ENCODE data around the gene TSKU. TPM values are rescaled to one million over a fixed set of nuclear protein-coding genes. Genes with fewer than 3 reads are reported as not detected.

Gene TSKU
- total and polyA plus RNA-seq, 2 experiments from 2014 or later, result 11.7 to 31.1 TPM

GRCh38 chr11:76801736-76802135 is 18.6 kb downstream of the TSKU start:
- H3K27ac Mint-ChIP-seq, result no peak overlapping the region
- no peak overlapping the region for H2AFZ ChIP-seq
- no peaks in the 10 kb centered on the region for H3F3A ChIP-seq (replicated peaks; ENCODE audit: low read depth)
- peaks cover 3% of the 10 kb centered on the region; the same call in 2 of the 3 replicates for H3K36me3 Mint-ChIP-seq (ENCODE audit: low read depth)
- peaks cover 36% of the 10 kb centered on the region for H3K4me1 Mint-ChIP-seq
- H3K79me2 ChIP-seq (replicated peaks; ENCODE audit: insufficient read depth), result no peaks in the 10 kb centered on the region
- H3K4me1 ChIP-seq (ENCODE audit: insufficient read depth), result peaks cover 23% of the 10 kb centered on the region
- H3K36me3 ChIP-seq (ENCODE audit: insufficient read depth), result no peaks in the 10 kb centered on the region
- H3K4me3 Mint-ChIP-seq, result no peak overlapping the region
- no peak for DNase-seq (ENCODE audit: low spot score)
- no peak overlapping the region for H3K4me3 ChIP-seq
- H3K27me3 ChIP-seq (ENCODE audit: insufficient read depth), result no peaks in the 10 kb centered on the region
- H3K4me2 ChIP-seq, result no peak overlapping the region
- ATAC-seq, result no peak
- H3K27ac ChIP-seq (ENCODE audit: low read depth), result no peak overlapping the region
- H4K20me1 ChIP-seq (replicated peaks; ENCODE audit: insufficient read depth), result no peaks in the 10 kb centered on the region
- peaks cover 10% of the 10 kb centered on the region for H3K27me3 Mint-ChIP-seq (ENCODE audit: insufficient read depth, low read depth, poor library complexity)
- no peak for TF ChIP-seq REST (IDR thresholded peaks at IDR 0.05; ENCODE audit: unreplicated experiment)
- H3K9me3 Mint-ChIP-seq, result no peaks in the 10 kb centered on the region
- H3K9me2 ChIP-seq (ENCODE audit: insufficient read depth), result no peaks in the 10 kb centered on the region

- H3K4me1 ChIP-seq (ENCODE audit: insufficient read depth), result peaks cover 23% of the 10 kb centered on the region
- TF ChIP-seq NANOG (IDR thresholded peaks at IDR 0.05; ENCODE audit: borderline replicate concordance) (no peak), ZNF331 (CRISPR knock-in tag; IDR thresholded peaks at IDR 0.05; ENCODE audit: low read depth) (no peak), EZH2phosphoT487 (IDR thresholded peaks at IDR 0.05; ENCODE audit: unreplicated experiment) (no peak), EZH2 (IDR thresholded peaks at IDR 0.05; ENCODE audit: low read depth, unreplicated experiment) (no peak), POLR2AphosphoS5 (IDR thresholded peaks at IDR 0.05; ENCODE audit: low read depth) (no peak), STAT1 (IDR thresholded peaks at IDR 0.05; ENCODE audit: unreplicated experiment) (no peak)
- H2AFZ ChIP-seq, result no peak overlapping the region
- Mint-ChIP-seq H3K4me3 (no peak overlapping the region), H3K4me1 (peaks cover 40% of the 10 kb centered on the region), H3K27ac (no peak overlapping the region), H3K36me3 (ENCODE audit: low read depth) (peaks cover 3% of the 10 kb centered on the region; the same call in 2 of the 3 replicates), H3K27me3 (ENCODE audit: insufficient read depth, low read depth, poor library complexity) (peaks cover 9% of the 10 kb centered on the region), H3K9me3 (no peaks in the 10 kb centered on the region)
- ATAC-seq, result no peak
- no peaks in the 10 kb centered on the region for H3K36me3 ChIP-seq (ENCODE audit: insufficient read depth)
- no peak for DNase-seq (ENCODE audit: low spot score)
- no peaks in the 10 kb centered on the region for H3K9me2 ChIP-seq (ENCODE audit: insufficient read depth)
- H4K20me1 ChIP-seq (replicated peaks; ENCODE audit: insufficient read depth), result no peaks in the 10 kb centered on the region
- H3K27me3 ChIP-seq (ENCODE audit: insufficient read depth), result no peaks in the 10 kb centered on the region
- no peak overlapping the region for H3K27ac ChIP-seq (ENCODE audit: low read depth)
- H3K79me2 ChIP-seq (replicated peaks; ENCODE audit: insufficient read depth), result no peaks in the 10 kb centered on the region
- H3K4me3 ChIP-seq, result no peak overlapping the region
- H3K4me2 ChIP-seq, result no peak overlapping the region
- H3F3A ChIP-seq (replicated peaks; ENCODE audit: low read depth), result no peaks in the 10 kb centered on the region
Observed at GRCh38 chr11:76802151-76802550, 19.0 kb downstream of the TSKU start.

- Mint-ChIP-seq H3K27me3 (ENCODE audit: insufficient read depth, low read depth, poor library complexity) (peaks cover 11% of the 10 kb centered on the region), H3K36me3 (ENCODE audit: low read depth) (peaks cover 2% of the 10 kb centered on the region; the same call in 2 of the 3 replicates), H3K4me1 (peaks cover 42% of the 10 kb centered on the region), H3K9me3 (no peaks in the 10 kb centered on the region), H3K27ac (no peak overlapping the region), H3K4me3 (no peak overlapping the region)
- no peaks in the 10 kb centered on the region for H3K9me2 ChIP-seq (ENCODE audit: insufficient read depth)
- TF ChIP-seq JUNB (IDR thresholded peaks at IDR 0.05; ENCODE audit: unreplicated experiment) (no peak), NANOG (IDR thresholded peaks at IDR 0.05; ENCODE audit: borderline replicate concordance) (no peak)
- no peak for DNase-seq (ENCODE audit: low spot score)
- H3K27ac ChIP-seq (ENCODE audit: low read depth), result no peak overlapping the region
- H3K79me2 ChIP-seq (replicated peaks; ENCODE audit: insufficient read depth), result no peaks in the 10 kb centered on the region
- no peak for ATAC-seq
- H3K27me3 ChIP-seq (ENCODE audit: insufficient read depth), result no peaks in the 10 kb centered on the region
- peaks cover 23% of the 10 kb centered on the region for H3K4me1 ChIP-seq (ENCODE audit: insufficient read depth)
- no peak overlapping the region for H2AFZ ChIP-seq
- no peak overlapping the region for H3K4me2 ChIP-seq
- no peaks in the 10 kb centered on the region for H4K20me1 ChIP-seq (replicated peaks; ENCODE audit: insufficient read depth)
- H3F3A ChIP-seq (replicated peaks; ENCODE audit: low read depth), result no peaks in the 10 kb centered on the region
- H3K4me3 ChIP-seq, result no peak overlapping the region
- H3K36me3 ChIP-seq (ENCODE audit: insufficient read depth), result no peaks in the 10 kb centered on the region
Observed at GRCh38 chr11:76802621-76803020, 19.5 kb downstream of the TSKU start.

Data from GM23338 (cell line).